Measurements from ENCODE around the gene ACO2. TPM values are rescaled to one million over a fixed set of nuclear protein-coding genes. Genes with fewer than 3 reads are reported as not detected.

Gene ACO2
- total and polyA plus RNA-seq, 2 of the 13 experiments (the other 11 are each of a cell fraction or from before 2014, with no cell fraction given), result 19.2 to 45.6 TPM

DNA sequence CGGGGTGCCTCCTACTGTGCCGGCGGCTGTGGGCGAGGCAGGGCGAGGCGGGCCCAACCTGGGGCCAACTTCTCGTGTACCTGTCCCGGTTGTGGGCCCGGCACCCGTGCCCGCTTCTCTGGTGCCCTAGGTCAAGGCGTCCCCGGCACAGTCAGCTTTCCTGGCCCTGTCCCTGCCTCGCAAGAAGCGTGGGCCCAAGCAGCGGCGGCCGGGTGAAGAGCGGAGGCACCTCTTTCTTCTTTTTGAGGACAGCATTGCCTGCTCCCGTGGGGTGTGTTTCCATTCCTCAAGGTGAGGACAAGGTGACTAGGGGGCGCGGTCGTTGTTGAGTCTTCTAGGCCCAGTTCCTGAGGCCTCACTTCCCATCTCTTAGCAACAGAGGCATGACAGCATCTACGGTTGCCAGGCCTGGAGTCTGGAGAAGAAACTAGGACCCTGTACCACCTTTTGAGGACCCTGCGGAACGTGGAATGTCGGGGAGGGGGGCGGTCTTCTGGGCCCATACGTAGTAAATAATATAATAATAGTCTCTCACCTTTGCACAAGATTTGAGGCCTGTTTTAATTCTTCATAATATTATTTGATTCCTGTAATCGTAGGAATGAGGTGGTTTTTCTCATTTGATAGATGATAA is 418 bp downstream of the ACO2 start (continued):
- no peak for TF ChIP-seq ZFP1 (CRISPR knock-in tag; IDR thresholded peaks at IDR 0.05)
- no peak for TF ChIP-seq ZNF766 (CRISPR knock-in tag; IDR thresholded peaks at IDR 0.05; ENCODE audit: borderline replicate concordance)
- TF ChIP-seq, protein P1, sequence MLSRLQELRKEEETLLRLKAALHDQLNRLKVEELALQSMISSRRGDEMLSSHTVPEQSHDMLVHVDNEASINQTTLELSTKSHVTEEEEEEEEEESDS (CRISPR knock-in tag; IDR thresholded peaks at IDR 0.05; ENCODE audit: borderline replicate concordance), result no peak
- TF ChIP-seq, protein P2, sequence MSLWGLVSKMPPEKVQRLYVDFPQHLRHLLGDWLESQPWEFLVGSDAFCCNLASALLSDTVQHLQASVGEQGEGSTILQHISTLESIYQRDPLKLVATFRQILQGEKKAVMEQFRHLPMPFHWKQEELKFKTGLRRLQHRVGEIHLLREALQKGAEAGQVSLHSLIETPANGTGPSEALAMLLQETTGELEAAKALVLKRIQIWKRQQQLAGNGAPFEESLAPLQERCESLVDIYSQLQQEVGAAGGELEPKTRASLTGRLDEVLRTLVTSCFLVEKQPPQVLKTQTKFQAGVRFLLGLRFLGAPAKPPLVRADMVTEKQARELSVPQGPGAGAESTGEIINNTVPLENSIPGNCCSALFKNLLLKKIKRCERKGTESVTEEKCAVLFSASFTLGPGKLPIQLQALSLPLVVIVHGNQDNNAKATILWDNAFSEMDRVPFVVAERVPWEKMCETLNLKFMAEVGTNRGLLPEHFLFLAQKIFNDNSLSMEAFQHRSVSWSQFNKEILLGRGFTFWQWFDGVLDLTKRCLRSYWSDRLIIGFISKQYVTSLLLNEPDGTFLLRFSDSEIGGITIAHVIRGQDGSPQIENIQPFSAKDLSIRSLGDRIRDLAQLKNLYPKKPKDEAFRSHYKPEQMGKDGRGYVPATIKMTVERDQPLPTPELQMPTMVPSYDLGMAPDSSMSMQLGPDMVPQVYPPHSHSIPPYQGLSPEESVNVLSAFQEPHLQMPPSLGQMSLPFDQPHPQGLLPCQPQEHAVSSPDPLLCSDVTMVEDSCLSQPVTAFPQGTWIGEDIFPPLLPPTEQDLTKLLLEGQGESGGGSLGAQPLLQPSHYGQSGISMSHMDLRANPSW (CRISPR knock-in tag; IDR thresholded peaks at IDR 0.05; ENCODE audit: borderline replicate concordance), result 0 out of 2 replicates have a peak, but pooled peaks have one; percentile 8
- no peak for TF ChIP-seq ZNF792 (CRISPR knock-in tag; IDR thresholded peaks at IDR 0.05)
- TF ChIP-seq SKI (IDR thresholded peaks at IDR 0.05; ENCODE audit: partially characterized antibody), result no peak
- TF ChIP-seq SALL2 (CRISPR knock-in tag; IDR thresholded peaks at IDR 0.05), result no peak
- TF ChIP-seq, protein P3, sequence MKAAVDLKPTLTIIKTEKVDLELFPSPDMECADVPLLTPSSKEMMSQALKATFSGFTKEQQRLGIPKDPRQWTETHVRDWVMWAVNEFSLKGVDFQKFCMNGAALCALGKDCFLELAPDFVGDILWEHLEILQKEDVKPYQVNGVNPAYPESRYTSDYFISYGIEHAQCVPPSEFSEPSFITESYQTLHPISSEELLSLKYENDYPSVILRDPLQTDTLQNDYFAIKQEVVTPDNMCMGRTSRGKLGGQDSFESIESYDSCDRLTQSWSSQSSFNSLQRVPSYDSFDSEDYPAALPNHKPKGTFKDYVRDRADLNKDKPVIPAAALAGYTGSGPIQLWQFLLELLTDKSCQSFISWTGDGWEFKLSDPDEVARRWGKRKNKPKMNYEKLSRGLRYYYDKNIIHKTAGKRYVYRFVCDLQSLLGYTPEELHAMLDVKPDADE (CRISPR knock-in tag; IDR thresholded peaks at IDR 0.05), result no peak
- TF ChIP-seq, protein P4, sequence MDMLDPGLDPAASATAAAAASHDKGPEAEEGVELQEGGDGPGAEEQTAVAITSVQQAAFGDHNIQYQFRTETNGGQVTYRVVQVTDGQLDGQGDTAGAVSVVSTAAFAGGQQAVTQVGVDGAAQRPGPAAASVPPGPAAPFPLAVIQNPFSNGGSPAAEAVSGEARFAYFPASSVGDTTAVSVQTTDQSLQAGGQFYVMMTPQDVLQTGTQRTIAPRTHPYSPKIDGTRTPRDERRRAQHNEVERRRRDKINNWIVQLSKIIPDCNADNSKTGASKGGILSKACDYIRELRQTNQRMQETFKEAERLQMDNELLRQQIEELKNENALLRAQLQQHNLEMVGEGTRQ (IDR thresholded peaks at IDR 0.05; ENCODE audit: low read depth, low read length), result no peak
- TF ChIP-seq, protein P4 (CRISPR knock-in tag; IDR thresholded peaks at IDR 0.05; ENCODE audit: borderline replicate concordance), result 0 out of 2 replicates have a peak, but pooled peaks have one; percentile 33
- TF ChIP-seq IRX3 (CRISPR knock-in tag; IDR thresholded peaks at IDR 0.05; ENCODE audit: borderline replicate concordance, low read depth), result no peak
- TF ChIP-seq, protein P5, sequence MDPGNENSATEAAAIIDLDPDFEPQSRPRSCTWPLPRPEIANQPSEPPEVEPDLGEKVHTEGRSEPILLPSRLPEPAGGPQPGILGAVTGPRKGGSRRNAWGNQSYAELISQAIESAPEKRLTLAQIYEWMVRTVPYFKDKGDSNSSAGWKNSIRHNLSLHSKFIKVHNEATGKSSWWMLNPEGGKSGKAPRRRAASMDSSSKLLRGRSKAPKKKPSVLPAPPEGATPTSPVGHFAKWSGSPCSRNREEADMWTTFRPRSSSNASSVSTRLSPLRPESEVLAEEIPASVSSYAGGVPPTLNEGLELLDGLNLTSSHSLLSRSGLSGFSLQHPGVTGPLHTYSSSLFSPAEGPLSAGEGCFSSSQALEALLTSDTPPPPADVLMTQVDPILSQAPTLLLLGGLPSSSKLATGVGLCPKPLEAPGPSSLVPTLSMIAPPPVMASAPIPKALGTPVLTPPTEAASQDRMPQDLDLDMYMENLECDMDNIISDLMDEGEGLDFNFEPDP (CRISPR knock-in tag; conservative IDR thresholded peaks at IDR 0.05), result no peak
- no peak for TF ChIP-seq SRSF4 (IDR thresholded peaks at IDR 0.05; ENCODE audit: low read depth, low read length, poor library complexity, severe bottlenecking)
- TF ChIP-seq HMGA1 (CRISPR knock-in tag; conservative IDR thresholded peaks at IDR 0.05), result no peak
- TF ChIP-seq, protein P6, sequence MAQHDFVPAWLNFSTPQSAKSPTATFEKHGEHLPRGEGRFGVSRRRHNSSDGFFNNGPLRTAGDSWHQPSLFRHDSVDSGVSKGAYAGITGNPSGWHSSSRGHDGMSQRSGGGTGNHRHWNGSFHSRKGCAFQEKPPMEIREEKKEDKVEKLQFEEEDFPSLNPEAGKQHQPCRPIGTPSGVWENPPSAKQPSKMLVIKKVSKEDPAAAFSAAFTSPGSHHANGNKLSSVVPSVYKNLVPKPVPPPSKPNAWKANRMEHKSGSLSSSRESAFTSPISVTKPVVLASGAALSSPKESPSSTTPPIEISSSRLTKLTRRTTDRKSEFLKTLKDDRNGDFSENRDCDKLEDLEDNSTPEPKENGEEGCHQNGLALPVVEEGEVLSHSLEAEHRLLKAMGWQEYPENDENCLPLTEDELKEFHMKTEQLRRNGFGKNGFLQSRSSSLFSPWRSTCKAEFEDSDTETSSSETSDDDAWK (CRISPR knock-in tag; IDR thresholded peaks at IDR 0.05), result no peak
- no peak for TF ChIP-seq MIXL1 (CRISPR knock-in tag; IDR thresholded peaks at IDR 0.05)
- TF ChIP-seq ZNF556 (CRISPR knock-in tag; IDR thresholded peaks at IDR 0.05; ENCODE audit: borderline replicate concordance), result no peak; the same call in 1 of the 2 replicates
- no peak for TF ChIP-seq RFXANK (CRISPR knock-in tag; IDR thresholded peaks at IDR 0.05)

Data from HepG2 (cell line).